GOT3 (cell line): Measurements from ENCODE around the gene IST1.

ENCODE experiments used
- DNase-seq: peaks from one replicate; lab custom pipeline; 2025; ENCODE audit warnings: mixed read lengths; lab: John Stamatoyannopoulos, UW

IST1 gene

GRCh38 chr16:71965223-71965622 lies 69.9 kb downstream of the IST1 start:
- no peak for DNase-seq

GRCh38 chr16:71966932-71967331 lies 71.6 kb downstream of the IST1 start:
- DNase-seq = no peak

GRCh38 chr16:71969353-71969752 lies 74.0 kb downstream of the IST1 start:
- DNase-seq = no peak

GRCh38 chr16:71971571-71971970 lies 76.2 kb downstream of the IST1 start:
- DNase-seq = no peak

GRCh38 chr16:71972356-71972755 lies 77.0 kb downstream of the IST1 start:
- DNase-seq = no peak

- DNase-seq = no peak
Observed at GRCh38 chr16:71973001-71973400, 77.7 kb downstream of the IST1 start.

GRCh38 chr16:71974068-71974818 lies 78.9 kb downstream of the IST1 start:
- no peak for DNase-seq
